ENCODE data around the gene CRLF2.
"Not testable (repeated sequence)": the region's sequence is repeated elsewhere in the genome, so short reads cannot be mapped to it uniquely, and the experiment has no call there.

Gene CRLF2

DNA sequence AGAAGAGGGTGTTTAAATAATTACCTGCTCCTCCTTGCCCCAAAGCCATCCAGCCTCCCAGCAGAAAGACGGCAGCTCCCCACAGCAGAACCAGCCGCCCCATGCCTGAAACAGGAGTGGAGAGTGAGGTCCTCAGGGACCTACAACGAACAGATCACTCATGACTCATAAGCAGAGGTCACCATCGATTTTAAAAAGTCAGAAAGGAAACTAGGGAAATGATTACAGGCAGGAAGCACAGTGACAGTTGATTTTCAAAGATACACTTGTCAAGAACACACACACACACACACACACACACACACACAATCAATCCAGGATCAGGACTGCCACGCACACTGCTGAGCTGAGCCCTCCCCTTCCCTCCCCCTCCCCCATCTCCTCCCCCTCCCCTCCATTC lies at the start of gene CRLF2:
TSS of gene CRLF2 (minus strand) at position 118 of the 400 bp plus-strand sequence. CDS start at position 103, 15 bp downstream.
- peaks cover 6 to 12% of the 10 kb centered on the region in 2 experiments for H3K4me1 ChIP-seq (ENCODE audit: control insufficient read depth in 1 of 2, insufficient read depth in 1 of 2, low read depth in 1 of 2, low read length in 1 of 2)
- TF ChIP-seq CTCF (IDR thresholded peaks at IDR 0.05), result no peak
- no peak within 1 kb of the TSS for H3K27ac ChIP-seq
- H3K4me3 ChIP-seq (ENCODE audit: low read depth in 1 of 2, low read length in 1 of 2), result no peak within 1 kb of the TSS
- H3K27me3 ChIP-seq, result peaks cover 29% of the 10 kb centered on the region
- H3K36me3 ChIP-seq, result no peaks in the 10 kb centered on the region
- H3K9me3 ChIP-seq, result no peaks in the 10 kb centered on the region

- H3K4me3 ChIP-seq (ENCODE audit: low read depth in 1 of 2, low read length in 1 of 2); H3K27me3 ChIP-seq; H3K36me3 ChIP-seq; H3K9me3 ChIP-seq; H3K27ac ChIP-seq; H3K4me1 ChIP-seq (ENCODE audit: control insufficient read depth in 1 of 2, insufficient read depth in 1 of 2, low read depth in 1 of 2, low read length in 1 of 2): not testable (repeated sequence)
These were observed 49.3 kb upstream of the CRLF2 start for GRCh38 chrX:1261771-1262170.

GRCh38 chrX:1261285-1261684 lies 48.8 kb upstream of the CRLF2 start:
- no peak overlapping the region for H3K4me3 ChIP-seq (ENCODE audit: low read depth in 1 of 2, low read length in 1 of 2)
- no peaks in the 10 kb centered on the region for H3K4me1 ChIP-seq (ENCODE audit: control insufficient read depth in 1 of 2, insufficient read depth in 1 of 2, low read depth in 1 of 2, low read length in 1 of 2)
- TF ChIP-seq CTCF (IDR thresholded peaks at IDR 0.05), result no peak
- H3K27ac ChIP-seq, result no peak overlapping the region
- H3K27me3 ChIP-seq, result no peaks in the 10 kb centered on the region
- no peaks in the 10 kb centered on the region for H3K9me3 ChIP-seq
- no peaks in the 10 kb centered on the region for H3K36me3 ChIP-seq

DNA sequence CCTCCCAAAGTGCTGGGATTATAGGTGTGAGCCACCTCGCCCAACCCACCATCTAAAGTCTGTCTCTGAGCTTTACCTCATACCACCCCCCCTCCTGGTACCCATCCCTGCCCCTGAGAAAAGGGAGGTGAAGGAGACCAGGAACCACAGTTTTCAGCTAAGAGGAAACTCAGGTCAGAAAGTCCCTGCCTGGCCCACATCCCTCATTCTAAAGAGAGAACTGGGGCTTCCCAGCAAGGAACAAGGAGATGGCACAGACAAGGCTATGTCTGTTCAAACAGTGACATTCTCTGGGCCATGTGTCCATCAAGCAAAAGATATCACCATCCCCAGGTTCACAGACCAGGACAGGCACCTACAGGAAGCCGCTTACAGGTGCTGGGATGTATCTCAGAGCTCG lies 40.4 kb upstream of the CRLF2 start:
- no peak overlapping the region for H3K4me3 ChIP-seq (ENCODE audit: low read depth in 1 of 2, low read length in 1 of 2)
- no peak for TF ChIP-seq CTCF (IDR thresholded peaks at IDR 0.05)
- no peaks in the 10 kb centered on the region for H3K36me3 ChIP-seq

GRCh38 chrX:1249101-1249887 lies 36.8 kb upstream of the CRLF2 start:
- H3K4me1 ChIP-seq (ENCODE audit: control insufficient read depth in 1 of 2, insufficient read depth in 1 of 2, low read depth in 1 of 2, low read length in 1 of 2), result peaks cover 40 to 42% of the 10 kb centered on the region in 2 experiments
- TF ChIP-seq CTCF (IDR thresholded peaks at IDR 0.05), result peak; percentile 16
- no peaks in the 10 kb centered on the region for H3K36me3 ChIP-seq
- peak overlapping the region; percentile 69 to 72 for H3K4me3 ChIP-seq (ENCODE audit: low read depth in 1 of 2, low read length in 1 of 2)
- H3K27ac ChIP-seq, result peak overlapping the region; percentile 97
- no peaks in the 10 kb centered on the region for H3K27me3 ChIP-seq
- no peaks in the 10 kb centered on the region for H3K9me3 ChIP-seq

More for the DNA sequence above, 40.4 kb upstream of the CRLF2 start:
- peak overlapping the region; percentile 50 for H3K27ac ChIP-seq
- no peaks in the 10 kb centered on the region for H3K9me3 ChIP-seq
- no peaks in the 10 kb centered on the region for H3K27me3 ChIP-seq
- peaks cover 24 to 28% of the 10 kb centered on the region in 2 experiments for H3K4me1 ChIP-seq (ENCODE audit: control insufficient read depth in 1 of 2, insufficient read depth in 1 of 2, low read depth in 1 of 2, low read length in 1 of 2)

DNA sequence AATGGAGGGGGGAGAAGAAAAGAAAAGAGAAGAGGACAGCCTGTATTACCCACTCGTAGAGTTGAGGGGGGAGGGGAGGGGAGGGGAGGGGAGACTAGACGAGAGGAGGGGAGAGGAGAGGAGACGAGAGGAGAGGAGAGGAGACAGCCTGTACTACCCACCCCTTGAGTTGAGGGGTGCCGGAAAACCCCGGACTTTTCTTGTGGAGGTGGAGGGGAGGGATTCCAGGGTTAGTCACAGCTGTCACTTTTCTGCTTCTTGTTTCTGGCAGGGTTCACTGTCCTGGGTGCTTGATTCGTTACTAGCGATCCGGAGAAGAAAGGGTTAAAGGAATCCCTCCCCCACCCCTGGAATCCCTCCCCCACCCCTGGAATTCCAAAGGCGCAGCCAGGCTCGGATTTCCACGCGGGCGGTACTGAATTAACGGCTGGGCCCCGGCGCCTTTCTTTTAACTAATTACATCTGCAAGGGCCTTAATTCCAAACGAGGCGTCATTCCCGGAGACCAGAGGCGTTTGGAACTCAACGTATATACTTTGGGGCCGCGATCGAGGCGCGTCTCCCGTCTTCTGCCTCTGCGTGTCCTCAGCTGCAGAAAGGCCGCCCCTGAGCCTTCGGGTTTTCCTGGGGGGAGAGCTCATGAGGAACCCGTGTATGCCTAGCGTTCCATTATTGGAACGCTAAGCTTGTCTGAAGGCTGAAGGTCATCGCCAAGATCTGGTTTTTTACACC lies 36.0 kb upstream of the CRLF2 start:
- peak overlapping the region; percentile 97 for H3K27ac ChIP-seq
- TF ChIP-seq CTCF (IDR thresholded peaks at IDR 0.05), result no peak
- H3K27me3 ChIP-seq, result no peaks in the 10 kb centered on the region
- no peaks in the 10 kb centered on the region for H3K9me3 ChIP-seq
- no peaks in the 10 kb centered on the region for H3K36me3 ChIP-seq
- H3K4me1 ChIP-seq (ENCODE audit: control insufficient read depth in 1 of 2, insufficient read depth in 1 of 2, low read depth in 1 of 2, low read length in 1 of 2), result peaks cover 40 to 42% of the 10 kb centered on the region in 2 experiments
- H3K4me3 ChIP-seq (ENCODE audit: low read depth in 1 of 2, low read length in 1 of 2), result peak overlapping the region; percentile 69 to 72

Data from neutrophil (primary cell).